C1 segment of cervical spinal cord (tissue), 14 donors: Measurements from ENCODE around the gene DNAH17.
A peak's percentile ranks its signal among the peaks of the same experiment; 100 is the strongest.

Experiments
- DNase-seq, 14 donors: peaks; one replicate each; lab custom pipeline; 2025; lab: John Stamatoyannopoulos, UW

The DNAH17 gene

DNA sequence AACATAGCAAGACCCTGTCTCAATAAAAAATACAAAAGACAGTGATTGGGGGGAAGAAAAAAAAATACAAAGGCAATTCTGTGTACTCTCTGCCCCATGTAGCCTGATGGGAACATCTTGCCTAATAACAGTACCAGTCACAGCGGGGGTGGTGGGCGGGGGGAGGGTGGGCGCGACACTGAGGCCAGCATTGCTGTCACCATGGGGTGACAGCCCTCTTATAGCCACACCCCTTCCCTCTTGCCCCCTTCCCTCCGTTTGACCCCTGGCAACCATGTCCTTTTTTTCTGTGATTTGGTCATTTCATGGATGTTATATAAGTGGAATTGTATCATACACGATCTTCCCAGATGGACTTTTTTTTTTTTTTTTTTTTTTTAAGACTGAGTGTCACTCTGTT lies 80.9 kb downstream of the DNAH17 start:
- DNase-seq = peak in 4 of 14 donors; percentile 23 to 77 (median 47)

DNA sequence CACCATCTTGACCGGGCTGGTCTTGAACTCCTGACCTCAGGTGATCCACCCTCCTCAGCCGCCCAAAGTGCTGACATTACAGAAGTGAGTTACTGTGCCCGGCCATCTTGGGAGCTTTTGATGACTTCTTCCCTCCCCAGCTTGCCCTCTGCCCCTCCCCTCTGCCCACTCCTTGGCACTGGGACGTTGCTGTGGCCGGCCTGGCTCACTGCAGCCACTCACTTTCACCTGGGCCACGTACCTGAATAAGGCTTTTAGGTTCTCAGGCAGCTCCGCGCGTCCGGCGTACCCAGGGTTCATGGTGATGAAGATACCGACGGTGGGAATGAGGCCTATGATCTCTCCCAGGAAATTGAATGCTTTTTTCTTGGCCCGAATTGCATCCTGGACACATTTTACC lies 81.6 kb downstream of the DNAH17 start:
- no peak for DNase-seq

- no peak for DNase-seq
These were observed 82.4 kb downstream of the DNAH17 start for GRCh38 chr17:78494696-78495330.

GRCh38 chr17:78493853-78494695 lies 83.1 kb downstream of the DNAH17 start:
- DNase-seq = no peak

GRCh38 chr17:78493450-78493849 lies 83.7 kb downstream of the DNAH17 start:
- DNase-seq = no peak

- no peak for DNase-seq
These were observed 84.9 kb downstream of the DNAH17 start for GRCh38 chr17:78492116-78492799.

- DNase-seq = no peak
These were observed 85.7 kb downstream of the DNAH17 start for GRCh38 chr17:78491236-78492115.

DNA sequence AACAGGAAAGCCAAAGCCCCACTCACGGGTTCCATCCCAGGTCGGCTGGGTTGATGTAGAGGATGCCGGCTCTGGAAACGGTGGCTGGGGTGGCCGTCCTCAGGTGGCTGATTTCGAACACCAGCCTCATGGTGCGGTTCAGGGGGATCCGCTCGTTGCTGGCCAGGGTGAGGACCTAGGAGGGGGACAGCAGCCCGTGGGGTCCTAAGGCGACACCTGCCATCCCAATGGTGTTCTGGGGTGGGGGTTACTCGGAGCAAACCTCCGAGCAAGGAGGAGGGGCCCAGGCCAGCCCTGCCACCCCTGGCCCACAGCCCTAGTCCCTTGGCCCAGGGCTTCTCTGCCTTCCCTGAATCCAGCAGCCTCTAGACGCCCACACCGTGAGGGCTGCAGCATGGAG lies 86.5 kb downstream of the DNAH17 start:
- DNase-seq = no peak

GRCh38 chr17:78490156-78490555 lies 87.0 kb downstream of the DNAH17 start:
- DNase-seq = no peak

DNA sequence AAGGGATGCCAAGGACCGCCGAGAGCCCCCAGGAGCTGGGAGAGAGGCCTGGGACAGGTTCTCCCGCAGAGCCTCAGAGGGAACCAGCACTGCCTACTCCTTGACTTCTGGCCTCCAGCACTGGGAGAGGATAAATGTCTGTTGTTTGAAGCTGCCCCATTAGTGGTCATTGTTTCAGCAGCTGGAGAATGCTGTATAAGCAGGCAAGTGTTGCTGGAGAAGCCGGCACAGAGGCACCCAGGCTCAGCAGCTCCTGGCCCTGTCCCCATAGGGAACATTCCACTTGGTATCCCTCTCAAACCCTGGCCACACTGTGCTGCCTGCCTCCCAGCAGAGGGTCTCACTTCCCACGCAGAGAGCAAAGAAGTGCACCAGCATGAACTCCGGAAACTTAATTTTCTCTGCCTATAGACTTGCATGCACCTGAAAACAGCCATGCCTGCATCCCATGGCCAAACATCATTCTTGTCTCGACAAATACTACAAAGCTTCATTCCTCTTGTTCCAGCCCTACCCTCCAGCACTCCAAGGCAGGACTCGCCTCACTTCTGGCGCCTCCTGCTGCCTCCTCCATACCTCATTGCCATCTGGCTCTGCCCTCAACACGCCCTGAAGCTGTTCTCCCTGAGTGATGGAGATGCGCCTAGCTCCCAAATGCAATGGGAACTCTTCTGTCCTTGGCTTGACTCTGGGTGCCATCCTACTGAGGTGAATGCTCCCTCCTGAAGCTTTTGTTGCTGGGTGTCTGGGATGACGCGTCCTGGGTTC lies 88.1 kb downstream of the DNAH17 start:
- DNase-seq = peak in 6 of 14 donors; percentile 12 to 44 (median 34)

- DNase-seq = no peak
These were observed 89.0 kb downstream of the DNAH17 start for GRCh38 chr17:78488156-78488555.

DNA sequence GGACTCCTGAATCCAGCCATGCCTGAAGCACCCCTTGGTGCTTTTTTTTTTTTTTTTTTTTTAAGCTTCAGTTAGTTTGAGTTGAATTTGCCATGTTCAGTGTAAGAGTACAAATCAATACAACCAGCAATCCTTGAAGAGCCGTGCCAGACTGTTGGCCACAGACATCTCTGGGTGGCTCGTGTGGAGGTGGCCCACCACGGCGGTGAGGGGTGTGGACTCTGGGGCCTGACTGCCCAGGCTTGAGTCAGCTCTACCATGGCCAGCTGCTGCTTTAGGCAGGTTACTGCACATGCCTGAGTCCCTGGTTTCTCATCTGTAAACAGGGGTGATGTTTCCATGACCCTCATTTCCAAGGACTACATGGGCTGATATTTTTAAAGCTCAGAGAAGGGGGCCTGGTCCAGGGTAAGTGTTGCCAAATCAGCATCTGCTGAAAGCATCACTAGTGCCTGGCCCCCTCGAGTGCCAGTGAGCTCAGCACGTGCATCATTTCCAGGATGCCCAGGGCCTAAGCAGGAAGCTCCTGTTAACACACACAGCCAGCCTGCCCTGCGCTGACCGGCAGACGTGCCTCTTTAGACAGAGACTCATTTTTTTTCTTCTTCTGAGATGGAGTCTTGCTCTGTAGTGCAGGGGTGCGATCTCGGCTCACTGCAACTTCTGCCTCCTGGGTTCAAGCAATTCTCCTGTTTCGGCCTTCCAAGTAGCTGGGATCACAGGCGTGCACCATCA lies 90.1 kb downstream of the DNAH17 start:
- no peak for DNase-seq

DNA sequence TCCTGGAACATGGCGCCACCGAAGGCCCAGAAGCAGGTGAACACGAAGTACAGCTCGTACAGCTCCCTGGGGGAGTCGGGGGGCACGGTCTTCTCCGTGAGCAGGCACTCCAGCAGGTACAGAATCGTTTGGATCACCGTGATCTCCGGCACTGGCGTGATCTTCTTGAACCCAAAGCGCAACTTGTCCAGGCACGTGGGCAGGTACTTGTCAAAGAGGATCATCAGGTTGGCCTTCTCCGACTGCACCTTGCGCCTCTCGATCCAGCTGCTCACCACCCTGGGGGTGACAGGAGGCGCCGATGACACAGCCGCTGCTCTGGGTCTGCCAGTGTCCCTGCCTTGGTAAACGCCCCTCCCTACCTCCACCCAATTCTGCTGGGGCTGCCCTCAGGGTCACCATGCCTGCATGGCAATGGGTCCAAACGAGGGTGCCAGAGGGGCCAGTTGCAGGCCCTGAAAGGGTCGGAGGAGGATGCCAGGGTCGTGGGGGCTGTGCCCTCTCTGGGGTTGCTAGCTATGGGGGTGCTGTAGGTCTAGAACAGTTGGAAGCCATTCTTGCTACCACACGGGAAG lies 90.9 kb downstream of the DNAH17 start:
- DNase-seq = no peak

DNA sequence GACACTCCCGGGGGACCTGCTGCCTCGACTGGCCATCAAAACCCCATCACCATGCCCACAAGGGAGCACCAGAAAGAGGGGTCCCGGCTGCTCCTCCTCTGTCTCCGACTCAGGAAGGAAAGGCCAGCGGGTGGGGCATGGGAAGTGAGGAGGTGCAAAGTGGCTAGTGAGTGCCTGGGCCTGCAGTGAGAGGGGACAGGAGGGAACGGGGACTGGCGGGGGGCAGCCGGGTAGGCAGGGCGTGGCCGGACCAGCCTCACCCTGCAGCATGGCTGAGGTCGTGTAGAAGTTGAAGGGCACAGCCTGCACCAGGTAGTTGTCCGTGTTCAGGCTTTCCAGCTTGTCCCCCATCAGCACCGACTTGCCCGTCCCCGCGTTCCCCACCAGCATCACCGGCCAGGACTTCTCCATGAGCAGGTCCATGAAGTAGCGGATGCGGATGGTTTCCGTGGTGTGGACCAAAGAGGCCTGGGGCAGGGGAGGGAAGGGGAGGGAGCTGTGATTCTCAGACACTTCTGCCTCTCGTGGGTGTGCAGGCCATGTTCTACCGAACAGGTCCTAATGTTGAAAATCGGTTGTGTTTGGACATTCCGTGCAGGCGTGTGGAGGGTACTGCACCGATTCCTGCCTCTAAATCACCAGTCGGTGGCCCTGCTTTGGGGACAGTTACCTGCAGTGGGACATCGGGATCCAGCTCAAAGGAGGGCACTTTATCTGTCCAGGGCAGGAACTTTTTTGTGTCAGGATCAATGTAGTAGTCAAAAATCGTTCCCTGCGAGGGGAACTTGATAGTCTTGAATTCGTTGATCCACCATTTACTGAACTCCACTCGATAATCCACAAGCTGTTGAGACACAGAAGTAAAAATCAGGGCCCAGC lies 91.7 kb downstream of the DNAH17 start:
- DNase-seq = no peak

GRCh38 chr17:78484271-78485246 lies 92.6 kb downstream of the DNAH17 start:
- DNase-seq = peak in 7 of 14 donors; percentile 13 to 42 (median 36)

DNA sequence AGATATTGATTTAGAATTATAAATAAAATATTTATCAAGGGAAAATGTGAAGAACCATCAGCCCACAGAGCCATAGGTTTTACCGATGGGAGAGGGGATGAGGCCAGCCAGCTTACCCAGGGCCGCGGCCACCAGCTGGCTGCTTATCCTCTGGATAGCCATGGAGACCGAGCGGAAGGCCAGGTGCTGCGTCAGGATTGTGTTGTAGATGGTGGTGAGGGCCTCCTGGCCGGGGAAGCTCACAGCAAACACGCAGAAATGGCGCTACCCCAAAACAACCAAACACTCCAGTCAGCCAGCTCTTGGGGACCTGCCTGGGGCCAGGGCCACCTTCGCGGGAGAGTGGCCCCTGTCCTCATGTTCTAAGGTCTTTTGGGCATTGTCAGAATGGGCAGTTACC lies 97.8 kb downstream of the DNAH17 start:
- DNase-seq = no peak

DNA sequence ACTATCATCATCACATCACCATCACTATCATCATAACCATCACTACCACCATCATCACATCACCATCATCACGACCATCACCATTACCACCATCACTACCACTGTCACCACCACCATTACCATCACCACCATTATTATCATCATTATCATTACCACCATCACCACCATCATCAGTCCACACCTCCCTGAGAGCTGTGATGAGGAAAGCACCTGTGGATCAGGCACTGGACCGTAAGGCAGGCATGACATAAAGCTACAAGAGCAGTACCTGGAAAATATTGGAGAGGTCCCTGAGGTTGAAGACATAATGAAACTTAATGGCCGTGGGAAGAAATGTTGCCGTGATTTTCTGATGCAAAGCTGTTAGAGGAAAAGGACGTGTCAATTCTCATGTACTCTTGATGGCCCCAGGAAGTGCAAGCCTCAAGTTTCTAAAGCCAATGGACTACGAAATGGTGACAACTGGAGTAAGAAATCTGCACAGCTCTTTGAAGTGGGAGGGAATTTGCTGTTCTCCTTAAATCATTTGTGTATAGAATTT lies 98.4 kb downstream of the DNAH17 start:
- DNase-seq = no peak
